ENCODE results near the gene SOCS6. TPM values are rescaled to one million over a fixed set of nuclear protein-coding genes. Genes with fewer than 3 reads are reported as not detected.

Gene SOCS6
- total RNA-seq, 1 experiment from 2014 or later: 15.5 TPM

DNA sequence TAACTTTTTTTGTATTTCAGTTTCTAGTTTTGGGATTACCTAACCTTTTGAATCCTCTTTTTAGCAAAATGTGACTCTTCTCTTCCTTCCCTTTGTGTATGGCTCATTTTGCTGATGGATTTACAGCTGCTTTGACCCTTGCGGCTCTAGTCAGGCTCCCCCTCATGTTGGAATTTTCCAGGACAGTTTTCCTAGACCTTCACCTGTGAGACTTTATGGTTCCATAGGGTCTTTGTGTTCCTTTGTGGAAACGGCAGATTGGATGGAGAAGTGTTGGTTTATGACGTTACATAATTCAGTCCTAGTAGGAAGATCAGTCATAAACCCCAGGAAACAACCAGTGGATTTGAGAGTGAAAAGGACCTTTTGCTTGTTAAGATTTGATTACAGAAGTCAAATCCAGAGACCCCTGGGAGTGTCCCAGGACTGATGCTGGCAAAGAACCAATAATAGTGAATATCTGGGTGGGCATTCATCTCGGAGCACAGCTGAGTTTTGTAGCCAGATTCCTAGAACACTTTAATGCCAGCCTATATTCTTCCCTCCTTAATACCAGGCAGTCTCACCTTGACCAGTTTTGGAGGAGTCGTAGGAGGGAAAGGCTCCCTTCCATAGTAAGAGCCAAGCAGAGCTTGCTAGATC is 42.7 kb downstream of the SOCS6 start:
- Histone ChIP-seq H3K4me3 (ENCODE audit: low read depth, low read length, poor library complexity, severe bottlenecking) (no peak overlapping the region), H3K9me3 (ENCODE audit: low read depth, low read length, poor library complexity, severe bottlenecking) (peaks cover 7% of the 10 kb centered on the region), H3K4me1 (ENCODE audit: insufficient read depth, low read length, poor library complexity, severe bottlenecking) (no peaks in the 10 kb centered on the region), H3K27ac (ENCODE audit: low read depth, low read length, poor library complexity, severe bottlenecking) (no peak overlapping the region), H3K27me3 (replicated peaks; ENCODE audit: insufficient read depth, low read depth, low read length, poor library complexity) (no peaks in the 10 kb centered on the region), H3K36me3 (ENCODE audit: insufficient read depth, low read length, poor library complexity, severe bottlenecking) (no peaks in the 10 kb centered on the region)
- no TSS peak for BruUV-seq (replicated peaks)
- POLR2A ChIA-PET (ENCODE audit: low non-redundant PET): no interaction called here
- intact Hi-C loops (cut with micrococcal nuclease; ENCODE audit: unreplicated experiment): no loop called here
- no peak for DNase-seq (ENCODE audit: low spot score)
- CTCF ChIA-PET: no interaction called here
- no peak for TF ChIP-seq EZH2 (IDR thresholded peaks at IDR 0.05; ENCODE audit: borderline replicate concordance, low read depth, low read length, poor library complexity, severe bottlenecking)
- TF ChIP-seq, protein P1, sequence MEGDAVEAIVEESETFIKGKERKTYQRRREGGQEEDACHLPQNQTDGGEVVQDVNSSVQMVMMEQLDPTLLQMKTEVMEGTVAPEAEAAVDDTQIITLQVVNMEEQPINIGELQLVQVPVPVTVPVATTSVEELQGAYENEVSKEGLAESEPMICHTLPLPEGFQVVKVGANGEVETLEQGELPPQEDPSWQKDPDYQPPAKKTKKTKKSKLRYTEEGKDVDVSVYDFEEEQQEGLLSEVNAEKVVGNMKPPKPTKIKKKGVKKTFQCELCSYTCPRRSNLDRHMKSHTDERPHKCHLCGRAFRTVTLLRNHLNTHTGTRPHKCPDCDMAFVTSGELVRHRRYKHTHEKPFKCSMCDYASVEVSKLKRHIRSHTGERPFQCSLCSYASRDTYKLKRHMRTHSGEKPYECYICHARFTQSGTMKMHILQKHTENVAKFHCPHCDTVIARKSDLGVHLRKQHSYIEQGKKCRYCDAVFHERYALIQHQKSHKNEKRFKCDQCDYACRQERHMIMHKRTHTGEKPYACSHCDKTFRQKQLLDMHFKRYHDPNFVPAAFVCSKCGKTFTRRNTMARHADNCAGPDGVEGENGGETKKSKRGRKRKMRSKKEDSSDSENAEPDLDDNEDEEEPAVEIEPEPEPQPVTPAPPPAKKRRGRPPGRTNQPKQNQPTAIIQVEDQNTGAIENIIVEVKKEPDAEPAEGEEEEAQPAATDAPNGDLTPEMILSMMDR (conservative IDR thresholded peaks at IDR 0.05; ENCODE audit: low read depth, low read length): no peak

DNA sequence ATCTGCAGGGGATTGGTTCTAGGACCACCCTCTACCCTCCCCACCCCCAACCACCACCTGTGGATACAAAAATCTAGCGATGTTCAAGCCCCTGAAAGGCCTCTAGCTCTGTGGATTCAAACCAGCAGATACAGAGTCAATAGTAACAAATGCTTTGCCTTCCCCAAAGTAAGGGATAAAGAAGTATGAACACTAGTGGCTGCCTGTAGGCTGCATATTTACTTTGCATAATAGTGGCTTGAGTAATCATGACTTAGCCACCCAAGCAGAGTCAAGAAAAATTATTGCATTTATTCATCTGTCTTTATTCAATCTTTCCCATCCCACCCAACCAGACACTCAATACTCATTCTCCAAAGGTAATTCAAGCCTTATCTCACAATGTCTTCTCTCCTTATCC is 43.8 kb downstream of the SOCS6 start:
- BruUV-seq (replicated peaks): no TSS peak
- no peaks in the 10 kb centered on the region for H3K36me3 ChIP-seq (ENCODE audit: insufficient read depth, low read length, poor library complexity, severe bottlenecking)
- DNase-seq (ENCODE audit: low spot score): no peak
- H3K4me1 ChIP-seq (ENCODE audit: insufficient read depth, low read length, poor library complexity, severe bottlenecking): peaks cover 8% of the 10 kb centered on the region
- TF ChIP-seq EZH2 (IDR thresholded peaks at IDR 0.05; ENCODE audit: borderline replicate concordance, low read depth, low read length, poor library complexity, severe bottlenecking): no peak
- CTCF ChIA-PET: no interaction called here
- H3K4me3 ChIP-seq (ENCODE audit: low read depth, low read length, poor library complexity, severe bottlenecking): no peak overlapping the region
- no peak overlapping the region for H3K27ac ChIP-seq (ENCODE audit: low read depth, low read length, poor library complexity, severe bottlenecking)
- intact Hi-C loops (cut with micrococcal nuclease; ENCODE audit: unreplicated experiment): no loop called here
- POLR2A ChIA-PET (ENCODE audit: low non-redundant PET): no interaction called here
- no peaks in the 10 kb centered on the region for H3K27me3 ChIP-seq (replicated peaks; ENCODE audit: insufficient read depth, low read depth, low read length, poor library complexity)
- H3K9me3 ChIP-seq (ENCODE audit: low read depth, low read length, poor library complexity, severe bottlenecking): peaks cover 7% of the 10 kb centered on the region

DNA sequence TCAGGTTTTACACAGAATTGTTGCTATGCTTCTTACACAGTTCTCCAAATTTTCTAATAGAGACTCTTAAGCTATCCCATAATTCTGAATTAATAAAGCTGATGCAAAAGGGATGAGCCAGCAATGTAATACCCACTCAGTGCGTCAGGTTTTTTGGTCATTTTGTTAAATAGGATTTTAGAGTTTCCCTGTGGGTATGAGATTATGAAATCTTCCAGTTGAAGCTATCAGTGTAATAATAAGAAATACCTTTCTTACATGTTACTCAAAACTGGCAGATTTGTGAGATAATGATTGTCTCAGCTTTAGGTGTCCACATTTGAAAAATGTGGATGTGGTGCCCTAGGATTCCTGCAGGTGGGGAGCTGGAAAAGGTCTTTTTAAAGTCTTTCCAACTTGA is 44.5 kb downstream of the SOCS6 start:
- no TSS peak for BruUV-seq (replicated peaks)
- Histone ChIP-seq H3K36me3 (ENCODE audit: insufficient read depth, low read length, poor library complexity, severe bottlenecking) (no peaks in the 10 kb centered on the region), H3K4me1 (ENCODE audit: insufficient read depth, low read length, poor library complexity, severe bottlenecking) (peaks cover 8% of the 10 kb centered on the region), H3K27ac (ENCODE audit: low read depth, low read length, poor library complexity, severe bottlenecking) (no peak overlapping the region), H3K9me3 (ENCODE audit: low read depth, low read length, poor library complexity, severe bottlenecking) (peaks cover 7% of the 10 kb centered on the region), H3K27me3 (replicated peaks; ENCODE audit: insufficient read depth, low read depth, low read length, poor library complexity) (no peaks in the 10 kb centered on the region), H3K4me3 (ENCODE audit: low read depth, low read length, poor library complexity, severe bottlenecking) (no peak overlapping the region)
- intact Hi-C loops (cut with micrococcal nuclease; ENCODE audit: unreplicated experiment): no loop called here
- POLR2A ChIA-PET (ENCODE audit: low non-redundant PET): no interaction called here
- CTCF ChIA-PET: no interaction called here
- TF ChIP-seq, protein P1 (conservative IDR thresholded peaks at IDR 0.05; ENCODE audit: low read depth, low read length): no peak
- no peak for TF ChIP-seq EZH2 (IDR thresholded peaks at IDR 0.05; ENCODE audit: borderline replicate concordance, low read depth, low read length, poor library complexity, severe bottlenecking)
- no peak for DNase-seq (ENCODE audit: low spot score)

DNA sequence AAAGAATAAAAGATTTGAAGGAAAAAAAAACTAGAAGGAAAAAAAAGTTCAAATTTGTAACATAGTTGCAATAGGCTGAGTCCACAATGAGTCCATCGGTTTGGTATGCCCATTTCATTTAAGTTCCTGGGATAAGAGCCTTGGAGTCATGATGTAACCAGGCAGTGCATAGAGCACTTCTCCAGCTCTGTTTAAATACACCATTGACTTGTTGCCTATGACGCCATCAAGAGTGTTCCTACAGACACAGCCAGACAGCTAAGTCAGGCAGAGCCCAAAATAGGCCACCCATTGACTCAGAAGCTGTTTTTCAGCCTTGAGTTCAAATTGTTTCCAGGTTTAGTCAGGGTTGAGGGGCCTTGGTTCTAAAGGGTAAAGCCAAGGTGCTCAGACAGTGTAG is 44.9 kb downstream of the SOCS6 start:
- DNase-seq (ENCODE audit: low spot score): no peak
- intact Hi-C loops (cut with micrococcal nuclease; ENCODE audit: unreplicated experiment): no loop called here

More for the DNA sequence above, 44.9 kb downstream of the SOCS6 start:
- Histone ChIP-seq H3K27me3 (replicated peaks; ENCODE audit: insufficient read depth, low read depth, low read length, poor library complexity) (no peaks in the 10 kb centered on the region), H3K4me3 (ENCODE audit: low read depth, low read length, poor library complexity, severe bottlenecking) (no peak overlapping the region), H3K27ac (ENCODE audit: low read depth, low read length, poor library complexity, severe bottlenecking) (no peak overlapping the region), H3K36me3 (ENCODE audit: insufficient read depth, low read length, poor library complexity, severe bottlenecking) (no peaks in the 10 kb centered on the region), H3K9me3 (ENCODE audit: low read depth, low read length, poor library complexity, severe bottlenecking) (peaks cover 7% of the 10 kb centered on the region), H3K4me1 (ENCODE audit: insufficient read depth, low read length, poor library complexity, severe bottlenecking) (peaks cover 8% of the 10 kb centered on the region)
- ChIA-PET POLR2A (ENCODE audit: low non-redundant PET) (no interaction called here), CTCF (no interaction called here)
- no TSS peak for BruUV-seq (replicated peaks)
- TF ChIP-seq, protein P1 (conservative IDR thresholded peaks at IDR 0.05; ENCODE audit: low read depth, low read length): no peak
- no peak for TF ChIP-seq EZH2 (IDR thresholded peaks at IDR 0.05; ENCODE audit: borderline replicate concordance, low read depth, low read length, poor library complexity, severe bottlenecking)
